ENCODE results near the gene STON2.

The STON2 gene

GRCh38 chr14:81305065-81305464 lies 95.1 kb downstream of the STON2 start:
- DNase-seq (ENCODE audit: low read depth, low spot score) = no peak

- peak; percentile 9 for DNase-seq (ENCODE audit: low read depth, low spot score)
Measured at GRCh38 chr14:81303258-81303935, 96.7 kb downstream of the STON2 start.

GRCh38 chr14:81302638-81303037 lies 97.5 kb downstream of the STON2 start:
- DNase-seq (ENCODE audit: low read depth, low spot score) = no peak

- DNase-seq (ENCODE audit: low read depth, low spot score) = no peak
Measured at GRCh38 chr14:81301813-81302212, 98.3 kb downstream of the STON2 start.

GRCh38 chr14:81301371-81301770 lies 98.8 kb downstream of the STON2 start:
- DNase-seq (ENCODE audit: low read depth, low spot score) = no peak

GRCh38 chr14:81298911-81299310 lies 101.2 kb downstream of the STON2 start:
- no peak for DNase-seq (ENCODE audit: low read depth, low spot score)

- DNase-seq (ENCODE audit: low read depth, low spot score) = no peak
Measured at GRCh38 chr14:81298122-81298521, 102.0 kb downstream of the STON2 start.

GRCh38 chr14:81295958-81296923 lies 103.9 kb downstream of the STON2 start:
- no peak for DNase-seq (ENCODE audit: low read depth, low spot score)

- DNase-seq (ENCODE audit: low read depth, low spot score) = no peak
Measured at GRCh38 chr14:81289516-81289915, 110.6 kb downstream of the STON2 start.

GRCh38 chr14:81286574-81287370 lies 113.4 kb downstream of the STON2 start:
- no peak for DNase-seq (ENCODE audit: low read depth, low spot score)

GRCh38 chr14:81285245-81285644 lies 114.9 kb downstream of the STON2 start:
- no peak for DNase-seq (ENCODE audit: low read depth, low spot score)

- DNase-seq (ENCODE audit: low read depth, low spot score) = no peak
Measured at GRCh38 chr14:81281332-81281731, 118.8 kb downstream of the STON2 start.

- no peak for DNase-seq (ENCODE audit: low read depth, low spot score)
Measured at GRCh38 chr14:81280136-81280791, 119.9 kb downstream of the STON2 start.

- DNase-seq (ENCODE audit: low read depth, low spot score) = no peak
Measured at GRCh38 chr14:81277096-81277495, 123.0 kb downstream of the STON2 start.

GRCh38 chr14:81276073-81277069 lies 123.8 kb downstream of the STON2 start:
- no peak for DNase-seq (ENCODE audit: low read depth, low spot score)

GRCh38 chr14:81275305-81276072 lies 124.6 kb downstream of the STON2 start:
- DNase-seq (ENCODE audit: low read depth, low spot score) = no peak

GRCh38 chr14:81273961-81274575 lies 126.1 kb downstream of the STON2 start:
- DNase-seq (ENCODE audit: low read depth, low spot score) = no peak

- peak; percentile 81 for DNase-seq (ENCODE audit: low read depth, low spot score)
Measured at GRCh38 chr14:81273521-81273920, 126.6 kb downstream of the STON2 start.

- DNase-seq (ENCODE audit: low read depth, low spot score) = no peak
Measured at GRCh38 chr14:81272317-81272716, 127.8 kb downstream of the STON2 start.
